Upper lobe of left lung (tissue), 6 donors: Measurements from ENCODE around the gene KRTAP19-2. TPM values are rescaled to one million over a fixed set of nuclear protein-coding genes. Genes with fewer than 3 reads are reported as not detected.

Experiments used
- ATAC-seq, 2 donors: fragments of 200-7000 bp; cut with Tn5 transposase; one replicate each; pipeline ENCODE4 v1.9.1; 2022; ENCODE audit warnings: mild to moderate bottlenecking in 2 of 2, moderate library complexity in 2 of 2; ENCODE audit not compliant: low FRiP score in 2 of 2
- DNase-seq, 2 donors: peaks; one replicate each; pipeline ENCODE4 v3.0.0-alpha.2; 2019 to 2020
- H3K27ac ChIP-seq, 4 donors: fragments of 200-600 bp; sonication (generic); one replicate each; pipeline ENCODE4 v1.5.1; 2016 to 2019
- H3K27me3 ChIP-seq, 4 donors: fragments of 200-600 bp; sonication (generic); one replicate each; pipeline ENCODE4 v1.5.1; 2017 to 2019
- H3K36me3 ChIP-seq, 4 donors: fragments of 200-600 bp; sonication (generic); one replicate each; pipeline ENCODE4 v1.5.1; 2016 to 2019
- H3K4me1 ChIP-seq, 4 donors: fragments of 200-600 bp; sonication (generic); one replicate each; pipeline ENCODE4 v1.5.1; 2018 to 2019
- H3K4me3 ChIP-seq, 4 donors: fragments of 200-600 bp; sonication (generic); one replicate each; pipeline ENCODE4 v1.5.1; 2017 to 2019; ENCODE audit warnings: mild to moderate bottlenecking in 2 of 4, moderate library complexity in 1 of 4
- H3K9me3 ChIP-seq, 4 donors: fragments of 200-600 bp; sonication (generic); one replicate each; pipeline ENCODE4 v1.5.1; 2018 to 2019
- CTCF ChIP-seq, 6 experiments: fragments of 450-650 bp in 4 of 6; fragments of 200-600 bp in 2 of 6; sonication (generic) in 2 of 6; IDR thresholded peaks; one replicate each; pipeline ENCODE4 v1.5.1; 2016 to 2019; ENCODE audit warnings: antibody characterized with exemption in 6 of 6
- EP300 ChIP-seq, 4 donors: sonication (generic); formaldehyde crosslinking; IDR thresholded peaks; one replicate each; pipeline ENCODE4 v1.5.1; 2017; ENCODE audit warnings: antibody characterized with exemption in 4 of 4, control low read depth in 2 of 4
- POLR2A ChIP-seq, 4 donors: fragments of 450-650 bp; IDR thresholded peaks; one replicate each; pipeline ENCODE4 v1.5.1; 2016 to 2017; ENCODE audit warnings: antibody characterized with exemption in 4 of 4, mild to moderate bottlenecking in 2 of 4
- POLR2AphosphoS5 ChIP-seq, 2 donors: sonication (generic); formaldehyde crosslinking; IDR thresholded peaks; one replicate each; pipeline ENCODE4 v1.5.1; 2017; ENCODE audit warnings: antibody characterized with exemption in 2 of 2
- WGBS, 2 donors: methylation state at CpG; one replicate each; pipeline ENCODE4 v1.1.5; 2017 to 2018; 5-methylcytosine and 5-hydroxymethylcytosine counted together
- total RNA-seq, 6 donors: library from RNA; depleted of rRNA in 4 of 6; stranded (reverse); fragments of >200 nt in 4 of 6; gene quantifications; one replicate each; pipeline versions ENCODE4 v1.1.0 to v1.2.1, GENCODE V29; 2016 to 2021
- donor health status: DM: no; HTN: no; CAD: no; lungs with moderate emphysema.
- donor health status: DM: no; HTN: yes; CAD: no; lungs with severe emphysema.

KRTAP19-2 gene
- total RNA-seq, 6 donors from 2014 or later = not detected

- TF ChIP-seq EP300 (IDR thresholded peaks at IDR 0.05) = no peak
- TF ChIP-seq POLR2A (IDR thresholded peaks at IDR 0.05) = no peak
- no peak for TF ChIP-seq CTCF (IDR thresholded peaks at IDR 0.05)
- TF ChIP-seq POLR2AphosphoS5 (IDR thresholded peaks at IDR 0.05) = no peak
- Histone ChIP-seq H3K27me3 (no peaks in the 10 kb centered on the region), H3K36me3 (no peaks in the 10 kb centered on the region), H3K27ac (no peak overlapping the region), H3K9me3 (no peaks in the 10 kb centered on the region), H3K4me3 (no peak overlapping the region), H3K4me1 (no peaks in the 10 kb centered on the region)
- 25 to 41% methylated on average over 3 of the region's 3 CpGs for WGBS, 2 donors
- ATAC-seq = no peak
- no peak for DNase-seq
Observed at GRCh38 chr21:30478004-30478403, 9.2 kb downstream of the KRTAP19-2 start.

- no peak overlapping the region for H3K27ac ChIP-seq
- no peak for ATAC-seq
- no peak for TF ChIP-seq POLR2A (IDR thresholded peaks at IDR 0.05)
- no peak for TF ChIP-seq EP300 (IDR thresholded peaks at IDR 0.05)
- no peak for TF ChIP-seq POLR2AphosphoS5 (IDR thresholded peaks at IDR 0.05)
- TF ChIP-seq CTCF (IDR thresholded peaks at IDR 0.05) = no peak
- no peak overlapping the region for H3K4me3 ChIP-seq
- no peaks in the 10 kb centered on the region for H3K36me3 ChIP-seq
- no peak for DNase-seq
- 51 to 65% methylated on average over 6 of the region's 6 CpGs for WGBS, 2 donors
- H3K4me1 ChIP-seq = no peaks in the 10 kb centered on the region
- no peaks in the 10 kb centered on the region for H3K27me3 ChIP-seq
- no peaks in the 10 kb centered on the region for H3K9me3 ChIP-seq
Observed at GRCh38 chr21:30468900-30469714, 18.1 kb downstream of the KRTAP19-2 start.

GRCh38 chr21:30463713-30464112 is 23.5 kb downstream of the KRTAP19-2 start:
- ATAC-seq (no peak), DNase-seq (no peak)
- Histone ChIP-seq H3K27me3 (no peaks in the 10 kb centered on the region), H3K9me3 (no peaks in the 10 kb centered on the region), H3K27ac (no peak overlapping the region), H3K4me3 (no peak overlapping the region), H3K36me3 (no peaks in the 10 kb centered on the region), H3K4me1 (no peaks in the 10 kb centered on the region)
- TF ChIP-seq CTCF (IDR thresholded peaks at IDR 0.05) = peak in 1 of 6 experiments; percentile 23
- no peak for TF ChIP-seq POLR2AphosphoS5 (IDR thresholded peaks at IDR 0.05)
- no peak for TF ChIP-seq EP300 (IDR thresholded peaks at IDR 0.05)
- 42 to 68% methylated on average over 3 of the region's 3 CpGs for WGBS, 2 donors

GRCh38 chr21:30448514-30448913 is 38.7 kb downstream of the KRTAP19-2 start:
- no peak overlapping the region for H3K4me3 ChIP-seq
- no peaks in the 10 kb centered on the region for H3K4me1 ChIP-seq
- ATAC-seq (no peak), DNase-seq (no peak)
- TF ChIP-seq POLR2AphosphoS5 (IDR thresholded peaks at IDR 0.05) = no peak
- TF ChIP-seq EP300 (IDR thresholded peaks at IDR 0.05) = no peak
- no peak for TF ChIP-seq CTCF (IDR thresholded peaks at IDR 0.05)
- no peak for TF ChIP-seq POLR2A (IDR thresholded peaks at IDR 0.05)
- no peaks in the 10 kb centered on the region for H3K27me3 ChIP-seq
- no peak overlapping the region for H3K27ac ChIP-seq
- no peaks in the 10 kb centered on the region for H3K36me3 ChIP-seq
- WGBS, 2 donors = 82 to 90% methylated on average over 3 of the region's 3 CpGs
- H3K9me3 ChIP-seq = no peaks in the 10 kb centered on the region

GRCh38 chr21:30447056-30447455 is 40.2 kb downstream of the KRTAP19-2 start:
- WGBS, 2 donors = 24 to 35% methylated on average over 4 of the region's 4 CpGs
- no peak overlapping the region for H3K4me3 ChIP-seq
- no peaks in the 10 kb centered on the region for H3K9me3 ChIP-seq
- H3K27ac ChIP-seq = no peak overlapping the region
- TF ChIP-seq POLR2A (IDR thresholded peaks at IDR 0.05) (no peak), POLR2AphosphoS5 (IDR thresholded peaks at IDR 0.05) (no peak), CTCF (IDR thresholded peaks at IDR 0.05) (no peak), EP300 (IDR thresholded peaks at IDR 0.05) (no peak)
- DNase-seq = no peak
- H3K27me3 ChIP-seq = no peaks in the 10 kb centered on the region
- H3K36me3 ChIP-seq = no peaks in the 10 kb centered on the region
- ATAC-seq = no peak
- H3K4me1 ChIP-seq = no peaks in the 10 kb centered on the region
